Mucosa of rectum (tissue), 2 donors: ENCODE results near the gene EXT2.

Experiments
- H3K27ac ChIP-seq, 2 donors: one replicate each; pipeline ENCODE4 v1.7.0; 2013; ENCODE audit warnings: inconsistent platforms in 2 of 2, low read depth in 2 of 2, low read length in 2 of 2
- H3K27me3 ChIP-seq, 2 donors: one replicate each; pipeline ENCODE4 v1.7.0; 2013; ENCODE audit warnings: low read length in 2 of 2; ENCODE audit not compliant: control insufficient read depth in 2 of 2, insufficient read depth in 2 of 2
- H3K36me3 ChIP-seq, 2 donors: one replicate each; pipeline ENCODE4 v1.7.0; 2013; ENCODE audit warnings: low read length in 2 of 2; ENCODE audit not compliant: control insufficient read depth in 2 of 2, insufficient read depth in 2 of 2
- H3K4me1 ChIP-seq, 2 donors: one replicate each; pipeline ENCODE4 v1.7.0; 2013; ENCODE audit warnings: low read length in 2 of 2, mild to moderate bottlenecking in 1 of 2; ENCODE audit not compliant: control insufficient read depth in 2 of 2, insufficient read depth in 2 of 2
- H3K4me3 ChIP-seq, 2 donors: one replicate each; pipeline ENCODE4 v1.7.0; 2013; ENCODE audit warnings: low read length in 2 of 2
- H3K9ac ChIP-seq, 2 donors: one replicate each; pipeline ENCODE4 v1.7.0; 2013; ENCODE audit warnings: low read length in 2 of 2, low read depth in 1 of 2, mild to moderate bottlenecking in 1 of 2
- H3K9me3 ChIP-seq, 2 donors: one replicate each; pipeline ENCODE4 v1.7.0; 2013; ENCODE audit warnings: low read length in 2 of 2; ENCODE audit not compliant: control insufficient read depth in 2 of 2
- donor health status: healthy.
- donor health status: Normal muscosa, but diverticular disease.

EXT2 gene

GRCh38 chr11:44246726-44247125 lies 151.2 kb downstream of the EXT2 start:
- Histone ChIP-seq H3K9me3 (no peaks in the 10 kb centered on the region), H3K9ac (no peak overlapping the region), H3K4me1 (no peaks in the 10 kb centered on the region), H3K27me3 (no peaks in the 10 kb centered on the region), H3K27ac (no peak overlapping the region), H3K4me3 (no peak overlapping the region), H3K36me3 (peaks cover 0 to 5% of the 10 kb centered on the region in 2 donors)

GRCh38 chr11:44247508-44247907 lies 152.0 kb downstream of the EXT2 start:
- H3K9ac ChIP-seq: no peak overlapping the region
- no peak overlapping the region for H3K27ac ChIP-seq
- no peaks in the 10 kb centered on the region for H3K4me1 ChIP-seq
- no peaks in the 10 kb centered on the region for H3K27me3 ChIP-seq
- H3K9me3 ChIP-seq: peaks cover 0 to 6% of the 10 kb centered on the region in 2 donors
- peaks cover 0 to 5% of the 10 kb centered on the region in 2 donors for H3K36me3 ChIP-seq
- no peak overlapping the region for H3K4me3 ChIP-seq

GRCh38 chr11:44248109-44248508 lies 152.6 kb downstream of the EXT2 start:
- peaks cover 5 to 8% of the 10 kb centered on the region in 2 donors for H3K9me3 ChIP-seq
- H3K9ac ChIP-seq: no peak overlapping the region
- H3K27me3 ChIP-seq: no peaks in the 10 kb centered on the region

GRCh38 chr11:44250421-44250820 lies 154.9 kb downstream of the EXT2 start:
- Histone ChIP-seq H3K36me3 (no peaks in the 10 kb centered on the region), H3K4me3 (no peak overlapping the region), H3K27ac (no peak overlapping the region), H3K27me3 (no peaks in the 10 kb centered on the region), H3K9me3 (peaks cover 7 to 8% of the 10 kb centered on the region in 2 donors), H3K4me1 (no peaks in the 10 kb centered on the region), H3K9ac (no peak overlapping the region)

More at GRCh38 chr11:44248109-44248508, 152.6 kb downstream of the EXT2 start:
- Histone ChIP-seq H3K4me3 (no peak overlapping the region), H3K4me1 (no peaks in the 10 kb centered on the region), H3K36me3 (peaks cover 0 to 5% of the 10 kb centered on the region in 2 donors), H3K27ac (no peak overlapping the region)

GRCh38 chr11:44252999-44253602 lies 157.6 kb downstream of the EXT2 start:
- Histone ChIP-seq H3K9ac (no peak overlapping the region), H3K4me3 (no peak overlapping the region), H3K9me3 (peaks cover 7 to 8% of the 10 kb centered on the region in 2 donors), H3K27me3 (no peaks in the 10 kb centered on the region), H3K36me3 (no peaks in the 10 kb centered on the region), H3K4me1 (no peaks in the 10 kb centered on the region), H3K27ac (no peak overlapping the region)

- Histone ChIP-seq H3K4me3 (no peak overlapping the region), H3K9me3 (peaks cover 7 to 8% of the 10 kb centered on the region in 2 donors), H3K36me3 (no peaks in the 10 kb centered on the region), H3K27ac (no peak overlapping the region), H3K4me1 (no peaks in the 10 kb centered on the region), H3K9ac (no peak overlapping the region), H3K27me3 (no peaks in the 10 kb centered on the region)
Observed at GRCh38 chr11:44255406-44256071, 160.1 kb downstream of the EXT2 start.

- Histone ChIP-seq H3K9ac (no peak overlapping the region), H3K4me3 (no peak overlapping the region), H3K9me3 (peaks cover 7 to 8% of the 10 kb centered on the region in 2 donors), H3K36me3 (no peaks in the 10 kb centered on the region), H3K4me1 (no peaks in the 10 kb centered on the region), H3K27me3 (no peaks in the 10 kb centered on the region), H3K27ac (no peak overlapping the region)
Observed at GRCh38 chr11:44256673-44257291, 161.3 kb downstream of the EXT2 start.

- Histone ChIP-seq H3K9me3 (peaks cover under 1 to 7% of the 10 kb centered on the region in 2 donors), H3K4me1 (no peaks in the 10 kb centered on the region), H3K36me3 (no peaks in the 10 kb centered on the region), H3K4me3 (no peak overlapping the region), H3K27ac (no peak overlapping the region), H3K27me3 (no peaks in the 10 kb centered on the region), H3K9ac (no peak overlapping the region)
Observed at GRCh38 chr11:44257338-44258189, 162.1 kb downstream of the EXT2 start.

- Histone ChIP-seq H3K4me1 (no peaks in the 10 kb centered on the region), H3K27me3 (no peaks in the 10 kb centered on the region), H3K36me3 (no peaks in the 10 kb centered on the region), H3K27ac (no peak overlapping the region), H3K9me3 (peaks cover 0 to 1% of the 10 kb centered on the region in 2 donors), H3K4me3 (no peak overlapping the region), H3K9ac (no peak overlapping the region)
Observed at GRCh38 chr11:44258190-44258489, 162.7 kb downstream of the EXT2 start.
